Measurements from ENCODE around the gene HK3. TPM values are rescaled to one million over a fixed set of nuclear protein-coding genes. Genes with fewer than 3 reads are reported as not detected.

Gene HK3
- total RNA-seq, 2 donors from 2014 or later = 16.9 to 36.2 TPM

DNA sequence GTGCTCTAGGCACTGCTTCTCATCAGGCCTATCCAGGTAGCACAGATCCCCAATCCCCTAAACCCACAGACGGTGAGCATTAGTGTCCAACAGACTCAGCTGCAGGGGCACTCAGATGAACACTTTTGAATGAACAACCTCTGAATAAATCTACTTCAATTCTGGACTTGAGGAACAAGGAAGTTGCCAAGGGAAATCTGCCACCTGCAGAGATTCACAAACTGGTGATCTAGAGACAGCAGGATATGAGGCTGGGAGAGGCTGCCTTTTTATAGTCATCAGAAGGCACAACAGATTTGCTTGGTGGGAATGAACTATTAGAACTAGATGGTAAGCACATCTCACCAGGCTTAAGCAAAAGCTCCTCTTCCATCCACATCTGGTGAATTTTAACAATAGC, 7.0 kb upstream of the HK3 start:
- no peak for DNase-seq (ENCODE audit: low spot score)
- intact Hi-C loops (cut with DNase I) = no loop called here

GRCh38 chr5:176904276-176904675, 5.1 kb upstream of the HK3 start:
- intact Hi-C loops (cut with DNase I) = no loop called here
- DNase-seq (ENCODE audit: low spot score) = no peak

DNA sequence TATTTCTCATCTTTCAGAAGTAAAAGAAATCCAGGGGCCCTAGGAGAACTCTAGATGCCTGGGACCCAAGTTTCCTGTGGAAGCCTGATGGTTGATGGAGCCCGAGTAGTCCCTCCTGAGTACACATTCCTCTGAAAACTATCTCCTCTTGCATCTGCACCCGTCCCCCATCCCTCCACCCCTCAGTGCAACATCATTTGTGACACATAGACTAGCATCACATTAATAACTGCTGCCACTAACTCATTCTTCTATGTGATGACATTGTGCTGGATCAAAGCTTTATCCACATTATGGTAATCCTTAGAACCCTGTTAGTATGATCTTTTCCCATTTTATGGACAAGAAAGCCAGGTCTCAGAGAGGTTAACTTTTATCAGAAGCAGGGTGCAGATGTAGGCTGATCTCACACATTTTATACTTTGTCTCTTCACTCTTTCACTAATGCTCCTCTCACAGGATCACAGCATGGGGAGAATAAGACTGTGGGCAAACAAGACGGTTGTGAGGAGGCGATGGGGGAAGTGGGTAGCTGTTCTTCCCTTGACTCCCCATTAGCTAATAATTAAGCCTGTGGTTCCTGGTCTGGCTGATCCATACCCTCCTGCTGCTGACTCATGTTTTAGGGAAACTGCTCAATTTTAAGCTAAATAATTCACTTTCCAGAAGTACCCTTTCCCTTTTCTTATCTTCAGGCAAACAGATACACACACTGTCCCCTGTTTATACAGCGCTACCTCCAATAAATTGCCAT, 3.9 kb upstream of the HK3 start:
- intact Hi-C loops (cut with DNase I) = no loop called here
- no peak for DNase-seq (ENCODE audit: low spot score)

DNA sequence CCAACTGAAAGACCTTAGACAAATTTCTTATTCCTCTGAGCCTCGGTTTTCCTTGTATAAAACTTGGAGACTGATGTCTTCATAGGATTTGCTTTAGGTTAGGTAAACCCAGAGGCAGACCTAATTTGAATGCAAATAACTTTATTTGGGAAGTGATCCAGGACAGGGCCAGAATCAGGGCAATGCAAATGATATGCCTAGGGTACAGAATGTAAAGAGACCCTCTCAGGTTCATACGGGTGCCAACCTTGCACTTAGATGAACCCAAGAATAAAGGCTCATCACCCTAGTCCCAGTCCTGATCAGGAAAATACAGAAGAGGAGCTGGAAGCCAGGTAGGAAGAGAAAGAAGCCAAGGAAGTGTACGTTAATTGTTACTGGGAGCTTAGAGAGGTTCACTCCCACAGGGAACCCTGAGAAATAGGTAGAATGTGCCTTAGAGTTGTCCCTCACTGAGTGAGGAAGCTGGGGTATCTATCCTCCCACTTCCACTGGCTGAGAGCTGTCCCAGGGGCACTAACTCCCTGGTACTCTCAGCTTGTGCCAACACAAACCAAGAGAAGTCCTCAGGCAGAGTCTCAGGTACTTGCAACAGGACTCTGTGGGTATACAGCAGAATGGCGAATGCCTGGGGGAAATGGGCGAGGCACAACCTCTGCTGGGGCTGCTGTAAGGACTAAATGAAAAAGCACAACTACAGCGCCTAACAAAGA, 3.1 kb upstream of the HK3 start:
- no peak for DNase-seq (ENCODE audit: low spot score)
- intact Hi-C loops (cut with DNase I) = no loop called here

DNA sequence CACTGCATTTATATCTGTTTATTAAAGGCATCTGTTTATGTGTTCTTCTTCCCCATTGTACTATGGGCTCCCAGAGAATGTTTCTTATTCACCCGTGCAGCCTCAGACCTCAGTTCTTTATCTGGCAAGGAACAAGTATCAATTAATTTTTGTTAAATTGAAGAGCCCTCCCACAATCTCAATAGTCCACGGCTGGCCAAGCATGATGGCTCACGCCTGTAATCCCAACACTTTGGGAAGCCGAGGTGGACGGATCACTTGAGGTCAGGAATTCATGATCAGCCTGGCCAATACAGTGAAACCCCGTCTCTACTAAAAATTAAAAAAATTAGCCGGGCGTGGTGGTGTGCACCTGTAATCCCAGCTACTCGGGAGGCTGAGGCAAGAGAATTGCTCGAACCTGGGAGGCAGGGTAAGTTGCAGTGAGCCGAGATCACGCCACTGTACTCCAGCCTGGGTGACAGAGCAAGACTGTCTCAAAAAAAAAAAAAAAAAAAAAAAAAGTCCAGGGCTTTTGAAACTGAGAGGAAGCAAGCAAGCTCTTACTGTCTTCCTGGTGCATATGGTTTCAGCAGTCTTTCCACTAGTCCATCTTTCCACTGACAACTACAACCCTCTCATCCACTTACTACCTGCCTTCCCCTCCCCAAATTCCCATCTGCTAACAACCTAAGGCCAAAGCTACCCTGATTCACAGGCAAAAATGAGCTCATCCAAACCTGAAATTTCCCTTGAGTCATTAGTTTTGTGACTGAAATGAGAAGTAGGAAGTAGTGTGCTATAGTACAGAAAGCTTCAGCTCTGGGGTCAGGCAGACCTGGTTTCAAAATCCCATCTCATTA, 2.3 kb upstream of the HK3 start:
- intact Hi-C loops (cut with DNase I) = no loop called here
- no peak for DNase-seq (ENCODE audit: low spot score)

- no peak for DNase-seq (ENCODE audit: low spot score)
These were observed 1.6 kb upstream of the HK3 start for GRCh38 chr5:176900780-176901204.

DNA sequence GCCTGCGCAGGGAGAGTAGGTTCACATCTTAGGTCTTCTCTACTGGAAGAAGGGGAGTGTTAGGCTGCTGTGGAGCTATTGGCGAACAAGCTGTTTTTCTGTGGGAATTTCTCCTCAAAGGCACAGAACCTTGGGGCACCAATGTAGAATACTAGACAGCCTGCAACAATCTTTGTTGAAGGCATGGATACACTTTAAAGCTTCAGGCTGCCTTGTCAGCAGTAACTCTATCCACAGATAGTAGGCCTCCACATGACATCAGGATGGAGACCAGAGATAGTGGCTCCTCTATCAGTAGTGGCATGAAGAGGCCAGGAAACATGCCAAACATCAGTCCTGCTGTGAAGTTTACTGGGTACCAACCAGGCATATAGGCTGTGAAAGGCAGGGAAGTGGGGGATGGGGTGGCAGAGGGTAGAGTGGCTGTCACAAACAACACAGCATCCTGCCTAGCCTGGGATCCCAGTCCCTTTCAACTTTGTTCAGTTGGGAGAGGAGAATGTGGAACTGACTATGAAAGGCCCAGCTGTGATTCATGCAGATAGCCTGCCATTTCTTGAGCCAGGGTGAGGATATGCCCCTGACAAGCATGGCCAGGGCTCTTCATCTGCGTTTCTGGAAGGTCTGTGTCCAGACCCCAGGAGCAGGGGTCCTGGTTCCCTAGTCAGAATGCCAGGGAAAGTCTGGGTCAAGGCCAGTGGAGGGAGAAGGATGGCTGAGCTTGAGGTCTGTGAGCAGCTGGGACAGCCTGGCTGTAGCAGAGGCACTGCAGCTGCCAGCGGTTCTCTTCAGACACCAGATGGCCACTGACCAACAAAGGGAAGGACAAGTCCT, 1.0 kb upstream of the HK3 start:
- intact Hi-C loops (cut with DNase I) = no loop called here
- DNase-seq (ENCODE audit: low spot score) = no peak

More at GRCh38 chr5:176900780-176901204, 1.6 kb upstream of the HK3 start:
- intact Hi-C loops (cut with DNase I) = no loop called here

DNA sequence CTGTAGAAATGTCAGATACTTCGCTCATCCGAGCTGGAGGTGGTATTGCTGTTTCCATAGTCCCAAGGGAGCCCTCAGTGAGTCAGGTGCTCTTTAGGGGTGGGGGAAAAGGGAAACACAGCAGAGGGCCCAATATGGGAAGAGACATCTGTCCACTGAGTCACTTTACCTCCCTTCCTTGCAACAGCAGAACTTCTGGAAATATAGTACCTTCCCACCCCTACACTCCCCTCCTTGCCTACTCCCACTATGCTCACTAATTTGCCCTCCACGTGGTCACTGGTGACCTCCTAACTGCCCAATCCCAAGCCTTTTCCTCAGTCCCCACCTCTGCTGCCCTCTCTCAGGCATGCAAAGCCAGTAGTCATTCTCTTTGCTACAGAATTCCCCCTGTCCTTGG, 1.9 kb downstream of the HK3 start:
- intact Hi-C loops (cut with DNase I) = no loop called here

GRCh38 chr5:176895831-176896230, 3.3 kb downstream of the HK3 start:
- intact Hi-C loops (cut with DNase I) = loop anchor here in 1 of 2 donors (1.0 kb wide), 1 partner anchor 42 kb away; no protein-coding TSS in a partner anchor
- no peak for DNase-seq (ENCODE audit: low spot score)

More for the DNA sequence above, 1.9 kb downstream of the HK3 start:
- DNase-seq (ENCODE audit: low spot score) = no peak

- intact Hi-C loops (cut with DNase I) = no loop called here
- no peak for DNase-seq (ENCODE audit: low spot score)
These were observed 4.8 kb downstream of the HK3 start for GRCh38 chr5:176894298-176894697.

DNA sequence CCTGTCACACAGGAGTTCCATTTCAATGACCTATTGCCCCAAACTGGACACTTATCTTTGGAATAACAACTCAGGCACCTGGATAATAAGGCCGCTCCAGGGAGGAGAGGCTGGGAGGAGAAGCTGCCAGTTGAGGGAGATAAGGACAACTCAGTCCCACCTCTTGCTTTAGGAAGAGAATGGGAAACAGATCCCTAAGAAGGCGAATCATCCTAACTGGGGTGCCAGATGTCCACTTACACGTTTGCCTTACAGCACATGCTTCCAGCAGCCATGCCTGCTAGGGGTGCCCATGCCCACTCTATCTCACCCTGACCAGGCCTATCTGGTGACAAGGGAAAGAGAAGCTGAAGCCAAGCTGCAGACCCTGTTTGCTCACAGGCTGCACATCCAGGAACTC, 6.5 kb downstream of the HK3 start:
- no peak for DNase-seq (ENCODE audit: low spot score)
- intact Hi-C loops (cut with DNase I) = no loop called here

DNA sequence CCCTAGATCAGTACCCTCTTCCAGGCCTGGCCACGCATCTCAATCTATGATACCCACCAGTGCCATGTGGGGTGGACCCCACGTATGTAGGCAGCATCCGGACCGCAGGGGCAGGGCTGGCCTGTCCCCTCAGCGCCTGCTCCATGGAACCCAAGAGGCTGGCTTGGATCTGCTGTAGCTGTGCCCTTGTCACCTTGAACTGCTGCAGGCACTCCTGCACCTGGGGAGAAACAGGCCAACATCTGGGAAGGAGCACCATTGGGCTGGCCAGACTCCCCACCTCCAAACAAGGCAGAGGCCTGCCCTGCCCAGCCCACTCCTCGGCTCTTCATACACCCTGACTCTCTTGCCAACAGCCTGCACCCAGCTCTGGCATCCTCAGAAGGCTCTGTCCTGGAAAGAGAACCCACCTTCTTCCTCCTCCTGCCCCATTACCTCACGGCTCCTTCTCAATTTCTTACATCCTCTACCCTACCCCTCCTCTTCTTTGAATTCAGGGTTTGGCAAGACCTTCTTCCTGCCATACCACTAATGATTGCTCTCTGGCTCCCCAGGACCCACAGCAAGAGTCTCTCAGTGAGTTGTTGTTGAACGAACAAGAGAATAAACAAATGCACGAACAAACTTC, 7.7 kb downstream of the HK3 start:
- intact Hi-C loops (cut with DNase I) = no loop called here
- no peak for DNase-seq (ENCODE audit: low spot score)

DNA sequence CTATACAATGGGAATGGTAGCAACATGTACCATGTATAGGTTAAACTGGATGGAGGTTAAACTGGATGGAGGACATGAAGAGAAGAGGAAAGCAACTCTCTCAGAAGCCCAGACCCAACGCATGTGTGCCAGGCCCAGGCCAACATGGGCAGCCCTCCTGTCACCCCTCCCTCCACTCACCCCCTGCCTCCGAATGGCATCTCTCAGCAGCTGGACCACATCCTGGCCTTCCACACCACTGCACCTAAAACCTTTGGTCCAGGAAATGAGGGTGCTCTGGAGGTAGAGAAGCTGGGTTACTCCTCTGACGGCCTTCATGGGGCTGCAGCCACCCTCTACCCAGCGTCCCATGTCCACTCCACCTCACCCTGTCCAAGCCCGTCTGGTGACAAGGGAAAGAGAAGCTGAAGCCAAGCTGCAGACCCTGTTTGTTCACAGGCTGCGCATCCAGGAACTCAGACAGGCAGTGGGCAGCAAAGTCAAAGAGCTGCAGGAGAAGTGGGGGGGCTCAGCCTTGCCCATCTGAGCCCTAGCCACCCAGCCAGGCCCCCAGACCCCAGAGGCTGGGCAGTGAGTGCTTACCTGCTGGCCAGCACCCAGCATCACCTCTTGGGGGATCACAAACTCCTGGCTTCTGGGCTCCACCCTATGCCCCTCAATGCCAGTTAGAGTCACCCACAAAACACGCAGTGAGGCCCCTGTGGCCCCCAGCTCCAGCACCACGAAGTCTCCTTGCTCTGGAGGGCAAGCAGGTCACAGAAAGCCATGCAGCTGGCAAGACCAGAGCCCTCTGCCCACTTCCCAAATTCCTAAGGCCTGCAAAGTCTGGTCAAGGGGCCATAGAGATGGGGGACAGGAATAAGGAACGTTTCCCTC, 8.5 kb downstream of the HK3 start:
- intact Hi-C loops (cut with DNase I) = no loop called here
- DNase-seq (ENCODE audit: low spot score) = no peak

DNA sequence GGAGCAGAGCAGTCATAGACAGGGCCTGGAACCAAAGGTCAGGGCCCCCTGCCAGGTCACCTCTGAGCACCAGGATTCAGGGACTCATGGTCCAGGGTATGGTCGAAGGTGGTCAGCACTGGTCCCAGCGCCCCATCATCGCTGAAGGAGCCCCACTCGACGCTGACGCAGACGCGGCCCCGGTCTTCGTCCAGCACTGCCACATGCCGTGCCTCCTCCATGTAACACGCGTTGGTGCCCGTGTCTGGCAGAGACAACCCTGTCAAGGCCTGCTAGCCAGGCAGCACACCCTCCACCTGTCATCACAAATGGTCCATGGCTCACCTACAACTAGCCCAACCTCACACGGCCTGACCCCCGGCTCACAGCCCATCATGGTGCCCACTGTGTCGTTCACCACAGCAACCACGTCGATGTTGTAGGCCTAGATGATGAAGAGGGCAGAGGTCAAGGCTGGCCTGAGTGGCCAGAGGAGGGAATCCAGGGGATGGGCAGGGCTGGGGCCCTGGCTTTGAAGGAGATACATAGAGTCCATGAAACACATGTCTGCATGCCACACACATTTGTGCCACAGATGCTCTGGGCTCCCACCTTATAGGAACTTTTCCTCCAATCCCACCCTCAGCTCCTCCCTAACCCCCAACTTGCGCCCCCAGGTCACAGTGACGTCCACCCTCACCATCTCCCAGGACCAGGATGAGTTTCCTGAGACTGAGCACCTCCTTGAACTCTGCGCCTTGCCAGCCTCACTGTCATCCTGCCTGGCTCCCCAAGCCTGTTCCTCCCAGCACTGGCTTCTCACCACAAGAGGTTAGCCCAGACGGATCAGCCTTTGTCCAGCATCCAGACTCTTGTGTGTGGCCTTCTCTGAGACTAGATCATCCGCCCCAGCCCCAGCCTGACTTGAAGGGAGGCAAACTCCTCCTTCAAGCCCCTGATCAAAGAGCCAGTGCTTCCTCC, 9.5 kb downstream of the HK3 start:
- intact Hi-C loops (cut with DNase I) = no loop called here
- peak; percentile 74 for DNase-seq (ENCODE audit: low spot score)

- no peak for DNase-seq (ENCODE audit: low spot score)
- intact Hi-C loops (cut with DNase I) = no loop called here
These were observed 10.3 kb downstream of the HK3 start for GRCh38 chr5:176888865-176889165.

DNA sequence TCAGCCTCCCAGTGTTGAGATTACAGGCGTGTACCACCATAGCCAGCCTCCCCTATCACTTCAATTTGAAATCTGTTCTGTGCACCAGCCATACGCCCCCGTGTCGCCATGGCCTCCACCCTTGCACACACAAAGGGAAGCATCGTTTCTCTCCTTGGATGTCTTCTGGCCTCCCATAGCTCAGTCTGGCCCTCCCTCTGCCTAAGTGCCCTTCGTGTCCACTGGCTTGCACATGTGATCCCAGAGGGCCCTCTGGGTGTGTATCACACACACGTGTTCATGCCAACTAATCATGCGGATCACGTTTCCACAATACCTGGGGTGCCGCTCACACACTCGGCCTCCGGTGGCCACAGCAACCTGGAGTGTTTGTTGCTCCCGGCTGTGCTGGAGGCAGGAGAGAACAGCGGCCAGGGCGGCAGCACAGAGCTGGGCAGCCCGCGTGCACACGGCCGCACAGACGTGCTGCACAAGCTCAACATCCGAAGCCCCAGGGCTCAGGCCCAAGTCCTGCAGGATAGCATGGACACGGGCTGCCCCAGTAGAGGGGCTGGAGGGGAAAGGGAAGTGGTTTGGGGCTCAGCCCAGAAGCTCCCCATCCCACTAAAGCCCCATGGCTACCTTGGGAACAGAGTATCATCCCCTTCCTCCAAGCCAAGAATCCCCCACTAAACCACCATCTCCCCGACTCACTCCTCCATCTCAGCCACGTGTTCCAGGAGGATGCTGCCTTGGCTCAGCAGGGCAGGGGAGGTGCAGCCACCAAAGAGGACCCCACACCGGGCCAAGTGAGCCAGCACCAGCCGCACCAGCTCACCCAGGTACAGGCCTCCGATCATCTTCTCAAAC, 10.9 kb downstream of the HK3 start:
- DNase-seq (ENCODE audit: low spot score) = peak; percentile 66
- intact Hi-C loops (cut with DNase I) = no loop called here
